H9 (cell line): ENCODE results near the gene EDNRA. TPM values are rescaled to one million over a fixed set of nuclear protein-coding genes. Genes with fewer than 3 reads are reported as not detected.

Experiments used
- DNase-seq: peaks from one replicate; pipeline ENCODE4 v3.0.0-alpha.2; 2017
- H2AFZ ChIP-seq: one replicate; pipeline ENCODE4 v1.6.1; 2013; ENCODE audit warnings: mild to moderate bottlenecking, low read length, control low read depth, moderate library complexity
- H2AK5ac ChIP-seq: 2 replicates; pipeline ENCODE4 v1.6.1; 2013; ENCODE audit warnings: low read length, control low read depth, mixed read lengths; ENCODE audit not compliant: insufficient read length
- H2BK120ac ChIP-seq: one replicate; pipeline ENCODE4 v1.6.1; 2013; ENCODE audit warnings: low read depth, mild to moderate bottlenecking, low read length, control low read depth, inconsistent platforms; ENCODE audit not compliant: poor library complexity, severe bottlenecking
- H2BK12ac ChIP-seq: 2 replicates; pipeline ENCODE4 v1.6.1; 2013; ENCODE audit warnings: low read length, control low read depth, mixed read lengths, low read depth; ENCODE audit not compliant: insufficient read length
- H2BK15ac ChIP-seq: 2 replicates; pipeline ENCODE4 v1.6.1; 2013; ENCODE audit warnings: low read depth, low read length, control low read depth
- H2BK20ac ChIP-seq: one replicate; pipeline ENCODE4 v1.6.1; 2013; ENCODE audit warnings: low read depth, mild to moderate bottlenecking, low read length, control low read depth, inconsistent platforms; ENCODE audit not compliant: poor library complexity, severe bottlenecking
- H2BK5ac ChIP-seq: 2 replicates; pipeline ENCODE4 v1.6.1; 2013; ENCODE audit warnings: low read length, control low read depth, mixed read lengths; ENCODE audit not compliant: insufficient read length
- H3K14ac ChIP-seq: 2 replicates; pipeline ENCODE4 v1.6.1; 2013; ENCODE audit warnings: low read length, control low read depth; ENCODE audit not compliant: insufficient read depth
- H3K18ac ChIP-seq: 2 replicates; pipeline ENCODE4 v1.6.1; 2013; ENCODE audit warnings: low read depth, mild to moderate bottlenecking, mixed read lengths, low read length, control low read depth; ENCODE audit not compliant: insufficient read length
- H3K23ac ChIP-seq: 2 replicates; pipeline ENCODE4 v1.6.1; 2013; ENCODE audit warnings: low read length, control low read depth, mixed read lengths, low read depth; ENCODE audit not compliant: insufficient read length
- H3K23me2 ChIP-seq: 2 replicates; pipeline ENCODE4 v1.6.1; 2013; ENCODE audit warnings: low read depth, mild to moderate bottlenecking, mixed read lengths, low read length, control low read depth; ENCODE audit not compliant: insufficient read length, poor library complexity, severe bottlenecking
- H3K27ac ChIP-seq: 2 replicates; pipeline ENCODE4 v1.5.1; 2013; ENCODE audit warnings: low read length, control low read depth, mixed read lengths, low read depth; ENCODE audit not compliant: insufficient read length
- H3K27me3 ChIP-seq: 2 replicates; pipeline ENCODE4 v1.6.1; 2013; ENCODE audit warnings: low read length, control low read depth, inconsistent platforms; ENCODE audit not compliant: insufficient read depth
- H3K4ac ChIP-seq: 2 replicates; pipeline ENCODE4 v1.6.1; 2013; ENCODE audit warnings: low read depth, mild to moderate bottlenecking, control low read depth, inconsistent platforms, low read length, moderate library complexity
- H3K4me1 ChIP-seq: 2 replicates; pipeline ENCODE4 v1.6.1; 2013; ENCODE audit warnings: low read length, control low read depth, inconsistent platforms; ENCODE audit not compliant: insufficient read depth
- H3K4me2 ChIP-seq: 2 replicates; pipeline ENCODE4 v1.6.1; 2013; ENCODE audit warnings: low read length, control low read depth, mixed read lengths; ENCODE audit not compliant: insufficient read length, insufficient read depth
- H3K56ac ChIP-seq: 2 replicates; pipeline ENCODE4 v1.6.1; 2013; ENCODE audit warnings: low read depth, mild to moderate bottlenecking, mixed read lengths, low read length, control low read depth; ENCODE audit not compliant: insufficient read length
- H3K79me1 ChIP-seq: 2 replicates; pipeline ENCODE4 v1.6.1; 2013; ENCODE audit warnings: low read depth, mild to moderate bottlenecking, moderate library complexity, low read length, control low read depth, inconsistent platforms; ENCODE audit not compliant: insufficient read depth, poor library complexity, severe bottlenecking
- H3K79me2 ChIP-seq: 2 replicates; pipeline ENCODE4 v1.6.1; 2013; ENCODE audit warnings: low read length, control low read depth, inconsistent platforms; ENCODE audit not compliant: insufficient read depth
- H3K9ac ChIP-seq: 2 replicates; pipeline ENCODE4 v1.6.1; 2013; ENCODE audit warnings: low read length, control low read depth, mixed read lengths; ENCODE audit not compliant: insufficient read length; ENCODE audit errors: extremely low read depth
- H3K9me3 ChIP-seq: one replicate; pipeline ENCODE4 v1.6.1; 2013; ENCODE audit warnings: low read depth, low read length, inconsistent platforms; ENCODE audit not compliant: control insufficient read depth
- H3T11ph ChIP-seq: one replicate; pipeline ENCODE4 v1.6.1; 2013; ENCODE audit warnings: mild to moderate bottlenecking, low read length, control low read depth, inconsistent platforms
- H4K20me1 ChIP-seq: one replicate; pipeline ENCODE4 v1.6.1; 2013; ENCODE audit not compliant: control insufficient read depth, insufficient read length, insufficient read depth
- H4K5ac ChIP-seq: 2 replicates; pipeline ENCODE4 v1.6.1; 2013; ENCODE audit warnings: low read depth, mild to moderate bottlenecking, mixed read lengths, low read length, control low read depth; ENCODE audit not compliant: insufficient read length
- H4K8ac ChIP-seq: replicated peaks from 2 replicates; pipeline ENCODE4 v1.6.1; 2013; ENCODE audit warnings: low read length, control low read depth, mixed read lengths, low read depth; ENCODE audit not compliant: insufficient read length
- H4K91ac ChIP-seq: 2 replicates; pipeline ENCODE4 v1.6.1; 2013; ENCODE audit warnings: low read depth, mild to moderate bottlenecking, moderate library complexity, mixed read lengths, low read length, control low read depth; ENCODE audit not compliant: insufficient read length
- H3K27ac Mint-ChIP-seq, 3 experiments: 2 replicates in 2 of 3; 3 replicates in 1 of 3; pipeline ENCODE4 v1.8.0; 2020 to 2021; ENCODE audit warnings: mixed read lengths in 3 of 3, mild to moderate bottlenecking in 1 of 3, moderate library complexity in 1 of 3
- H3K27me3 Mint-ChIP-seq: 2 replicates; pipeline ENCODE4 v1.8.0; 2021; ENCODE audit warnings: low read depth, mild to moderate bottlenecking, moderate library complexity, mixed read lengths
- H3K36me3 Mint-ChIP-seq, 3 experiments: 2 replicates in 2 of 3; 3 replicates in 1 of 3; pipeline ENCODE4 v1.8.0; 2020 to 2021; ENCODE audit warnings: low read depth in 3 of 3, mixed read lengths in 3 of 3; ENCODE audit not compliant: insufficient read depth in 1 of 3
- H3K4me1 Mint-ChIP-seq, 2 experiments: 2 replicates each; pipeline ENCODE4 v1.8.0; 2020; ENCODE audit warnings: mixed read lengths in 2 of 2
- H3K4me3 Mint-ChIP-seq, 2 experiments: 2 replicates in 1 of 2; 3 replicates in 1 of 2; pipeline ENCODE4 v1.8.0; 2020 to 2021; ENCODE audit warnings: mild to moderate bottlenecking in 2 of 2, mixed read lengths in 2 of 2, moderate library complexity in 1 of 2
- H3K9me3 Mint-ChIP-seq, 2 experiments: 2 replicates in 1 of 2; 3 replicates in 1 of 2; pipeline ENCODE4 v1.8.0; 2020; ENCODE audit warnings: mild to moderate bottlenecking in 2 of 2, mixed read lengths in 2 of 2, moderate library complexity in 1 of 2
- WGBS: extraction: QIAGEN DNeasy Blood & Tissue Kit; methylation state at CpG from one replicate; pipeline ENCODE4 v1.1.7; 2013; ENCODE audit warnings: missing lambda C conversion rate, low lambda C conversion rate, mixed read lengths; ENCODE audit not compliant: insufficient read length; ENCODE audit errors: extremely low coverage; 5-methylcytosine and 5-hydroxymethylcytosine counted together
- total RNA-seq: library from RNA; stranded (reverse); gene quantifications from 2 replicates; pipeline ENCODE4 v1.2.1, GENCODE V29; 2021
- TF ChIP-seq, protein P1 (sequence below): fragments of 200-600 bp; sonication (generic); conservative IDR thresholded peaks from 3 replicates; pipeline ENCODE4 v1.8.0; 2021; ENCODE audit warnings: antibody characterized with exemption, mild to moderate bottlenecking

Gene EDNRA
- total RNA-seq, 1 experiment from 2014 or later, result 1.6 TPM

DNA sequence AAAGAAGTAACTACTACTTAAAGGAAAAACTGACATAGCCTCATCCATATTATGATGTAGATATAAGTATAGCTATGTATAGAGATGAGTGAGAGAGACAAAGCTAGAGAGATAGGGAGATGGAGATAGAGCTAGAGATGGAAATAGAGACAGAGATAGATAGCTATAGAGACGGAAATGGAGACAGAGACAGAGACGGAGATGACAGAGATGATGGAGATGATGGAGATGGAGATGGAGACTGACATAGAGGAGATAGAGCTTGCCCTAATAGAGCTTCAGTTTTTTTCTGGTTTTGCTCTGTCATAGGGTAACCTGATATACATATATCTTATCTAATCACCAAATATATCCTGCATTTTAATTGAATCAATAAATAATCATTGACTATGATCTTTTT, 4.3 kb downstream of the EDNRA start:
- TF ChIP-seq, protein P1, sequence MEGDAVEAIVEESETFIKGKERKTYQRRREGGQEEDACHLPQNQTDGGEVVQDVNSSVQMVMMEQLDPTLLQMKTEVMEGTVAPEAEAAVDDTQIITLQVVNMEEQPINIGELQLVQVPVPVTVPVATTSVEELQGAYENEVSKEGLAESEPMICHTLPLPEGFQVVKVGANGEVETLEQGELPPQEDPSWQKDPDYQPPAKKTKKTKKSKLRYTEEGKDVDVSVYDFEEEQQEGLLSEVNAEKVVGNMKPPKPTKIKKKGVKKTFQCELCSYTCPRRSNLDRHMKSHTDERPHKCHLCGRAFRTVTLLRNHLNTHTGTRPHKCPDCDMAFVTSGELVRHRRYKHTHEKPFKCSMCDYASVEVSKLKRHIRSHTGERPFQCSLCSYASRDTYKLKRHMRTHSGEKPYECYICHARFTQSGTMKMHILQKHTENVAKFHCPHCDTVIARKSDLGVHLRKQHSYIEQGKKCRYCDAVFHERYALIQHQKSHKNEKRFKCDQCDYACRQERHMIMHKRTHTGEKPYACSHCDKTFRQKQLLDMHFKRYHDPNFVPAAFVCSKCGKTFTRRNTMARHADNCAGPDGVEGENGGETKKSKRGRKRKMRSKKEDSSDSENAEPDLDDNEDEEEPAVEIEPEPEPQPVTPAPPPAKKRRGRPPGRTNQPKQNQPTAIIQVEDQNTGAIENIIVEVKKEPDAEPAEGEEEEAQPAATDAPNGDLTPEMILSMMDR, result no peak
- Histone ChIP-seq H3K18ac (no peak overlapping the region), H3K23ac (no peak overlapping the region), H3K27ac (no peak overlapping the region), H3K14ac (no peak overlapping the region), H2AK5ac (no peak overlapping the region), H4K8ac (no peak overlapping the region), H3K4me2 (no peak overlapping the region), H3K4ac (no peak overlapping the region), H4K91ac (no peak overlapping the region), H2BK120ac (no peak overlapping the region), H3K79me2 (no peaks in the 10 kb centered on the region), H2BK20ac (no peak overlapping the region), H3K4me1 (peaks cover 2% of the 10 kb centered on the region; the same call in 1 of the 2 replicates), H4K5ac (no peak overlapping the region), H3K9ac (no peak overlapping the region), H2BK5ac (no peak overlapping the region), H3K9me3 (no peaks in the 10 kb centered on the region), H4K20me1 (no peaks in the 10 kb centered on the region), H2BK15ac (no peak overlapping the region), H2AFZ (no peak overlapping the region), H3K56ac (no peak overlapping the region), H3K79me1 (no peaks in the 10 kb centered on the region), H2BK12ac (no peak overlapping the region), H3K23me2 (peaks cover 9% of the 10 kb centered on the region), H3T11ph (no peak overlapping the region), H3K27me3 (peaks cover 12% of the 10 kb centered on the region; the same call in 1 of the 2 replicates)
- no CpG with 5 or more reads among the region's 2 CpGs for WGBS
- Mint-ChIP-seq H3K4me1 (peaks cover 17 to 18% of the 10 kb centered on the region in 2 experiments), H3K27me3 (peaks cover 29% of the 10 kb centered on the region), H3K9me3 (no peaks in the 10 kb centered on the region), H3K27ac (no peak overlapping the region), H3K36me3 (no peaks in the 10 kb centered on the region), H3K4me3 (no peak overlapping the region)
- no peak for DNase-seq
